ENCODE measurements around the gene RNF145.
"Not testable (repeated sequence)": the region's sequence is repeated elsewhere in the genome, so short reads cannot be mapped to it uniquely, and the experiment has no call there.

Gene RNF145

DNA sequence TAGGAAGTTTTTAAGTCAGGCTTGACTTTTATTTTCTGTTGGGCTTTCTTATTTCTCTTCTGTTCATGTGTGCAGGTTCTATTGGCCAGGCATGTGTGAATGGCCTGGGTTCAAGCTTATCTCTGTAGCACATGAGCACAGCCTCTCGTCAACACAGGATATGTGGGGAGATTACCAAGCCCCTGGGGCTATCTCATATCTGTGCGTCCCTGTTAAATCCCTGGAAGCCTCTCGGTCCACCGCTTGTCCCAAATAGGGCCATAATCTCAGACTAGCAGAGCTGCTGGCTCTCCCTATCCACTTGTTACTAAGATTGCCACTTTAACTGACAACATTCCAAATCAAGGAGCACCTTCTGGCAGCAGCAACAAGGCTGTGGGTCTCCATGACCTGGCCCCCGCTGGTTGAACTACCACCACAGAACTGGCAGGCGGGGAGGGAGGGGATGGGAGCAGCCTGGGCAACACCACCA is 81.2 kb downstream of the RNF145 start:
- Histone ChIP-seq H3K36me3 (no peaks in the 10 kb centered on the region), H3K4me3 (no peak overlapping the region), H3K4me1 (peaks cover 14% of the 10 kb centered on the region), H4K20me1 (no peaks in the 10 kb centered on the region), H3K27ac (no peak overlapping the region), H3K9ac (no peak overlapping the region), H3K9me3 (peaks cover 33% of the 10 kb centered on the region), H3K4me2 (no peak overlapping the region), H3K27me3 (no peaks in the 10 kb centered on the region)
- no peak for TF ChIP-seq Cebpa-rat (IDR thresholded peaks at IDR 0.05)

- Histone ChIP-seq H4K20me1 (no peaks in the 10 kb centered on the region), H3K4me2 (no peak overlapping the region), H3K27ac (no peak overlapping the region), H3K4me3 (no peak overlapping the region), H3K9ac (no peak overlapping the region), H3K4me1 (peaks cover 14% of the 10 kb centered on the region), H3K36me3 (no peaks in the 10 kb centered on the region), H3K27me3 (no peaks in the 10 kb centered on the region), H3K9me3 (peaks cover 45% of the 10 kb centered on the region)
- no peak for TF ChIP-seq Cebpa-rat (IDR thresholded peaks at IDR 0.05)
Observed at GRCh38 chr5:159123700-159124099, 85.7 kb downstream of the RNF145 start.

GRCh38 chr5:159123189-159123588 is 86.2 kb downstream of the RNF145 start:
- Histone ChIP-seq H3K4me1 (peaks cover 14% of the 10 kb centered on the region), H3K4me2 (no peak overlapping the region), H4K20me1 (no peaks in the 10 kb centered on the region), H3K36me3 (no peaks in the 10 kb centered on the region), H3K9ac (no peak overlapping the region), H3K27me3 (no peaks in the 10 kb centered on the region), H3K9me3 (peaks cover 45% of the 10 kb centered on the region), H3K27ac (no peak overlapping the region), H3K4me3 (no peak overlapping the region)
- TF ChIP-seq Cebpa-rat (IDR thresholded peaks at IDR 0.05) = no peak

- peaks cover 25% of the 10 kb centered on the region for H3K9me3 ChIP-seq
- peak overlapping the region; percentile 68 for H3K4me2 ChIP-seq
- peaks cover 14% of the 10 kb centered on the region for H3K4me1 ChIP-seq
- peak overlapping the region; percentile 37; the same call in 1 of the 2 replicates for H3K4me3 ChIP-seq
- no peak for TF ChIP-seq Cebpa-rat (IDR thresholded peaks at IDR 0.05)
- no peaks in the 10 kb centered on the region for H3K27me3 ChIP-seq
- H3K27ac ChIP-seq = peak overlapping the region; percentile 63
- no peaks in the 10 kb centered on the region for H3K36me3 ChIP-seq
- H4K20me1 ChIP-seq = no peaks in the 10 kb centered on the region
- 0 out of 2 replicates have a peak overlapping the region, but pooled peaks have one; percentile 53 for H3K9ac ChIP-seq
Observed at GRCh38 chr5:159121061-159121460, 88.3 kb downstream of the RNF145 start.

DNA sequence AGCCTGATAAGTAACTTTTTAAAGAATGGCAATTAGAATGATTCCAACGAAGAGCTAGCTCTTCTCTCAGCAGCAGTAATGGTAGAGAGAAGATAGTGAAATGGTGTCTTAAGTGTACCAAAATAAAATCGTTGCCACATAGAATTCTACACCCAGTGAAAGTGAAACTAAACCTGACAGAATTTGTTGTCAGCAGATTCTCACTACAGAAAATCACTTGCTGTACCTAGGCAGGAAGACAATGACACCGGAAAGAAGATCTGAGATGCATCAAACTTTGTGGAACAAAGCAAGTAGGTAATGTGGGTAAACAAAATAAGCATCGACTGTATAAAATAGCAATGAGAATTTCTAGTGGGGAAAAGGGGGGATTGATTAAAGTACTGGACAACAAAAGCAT is 88.9 kb downstream of the RNF145 start:
- Histone ChIP-seq H3K9ac (peak overlapping the region; percentile 53; the same call in 1 of the 2 replicates), H3K4me2 (peak overlapping the region; percentile 68), H3K27me3 (no peaks in the 10 kb centered on the region), H4K20me1 (no peaks in the 10 kb centered on the region), H3K27ac (peak overlapping the region; percentile 63), H3K9me3 (peaks cover 19% of the 10 kb centered on the region), H3K36me3 (no peaks in the 10 kb centered on the region), H3K4me1 (peaks cover 14% of the 10 kb centered on the region), H3K4me3 (peak overlapping the region; percentile 37)
- TF ChIP-seq Cebpa-rat (IDR thresholded peaks at IDR 0.05) = no peak

DNA sequence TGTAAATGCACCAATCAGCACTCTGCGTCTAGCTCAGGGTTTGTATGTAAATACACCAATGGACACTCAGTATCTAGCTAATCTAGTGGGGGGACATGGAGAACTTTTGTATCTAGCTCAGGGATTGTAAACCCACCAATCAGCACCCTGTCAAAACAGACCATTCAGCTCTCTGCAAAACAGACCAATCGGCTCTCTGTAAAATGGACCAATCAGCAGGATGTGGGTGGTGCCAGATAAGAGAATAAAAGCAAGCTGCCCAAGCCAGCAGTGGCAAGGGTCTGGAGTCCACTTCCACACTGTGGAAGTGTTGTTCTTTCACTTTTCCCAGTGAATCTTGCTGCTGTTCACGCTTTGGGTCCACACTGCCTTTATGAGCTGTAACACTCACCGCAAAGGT is 89.5 kb downstream of the RNF145 start:
- not testable (repeated sequence) for H4K20me1 ChIP-seq, H3K4me3 ChIP-seq, H3K27me3 ChIP-seq, H3K9ac ChIP-seq, H3K36me3 ChIP-seq
- Histone ChIP-seq H3K4me1 (peaks cover 14% of the 10 kb centered on the region), H3K9me3 (peaks cover 18% of the 10 kb centered on the region), H3K27ac (peak overlapping the region; percentile 63), H3K4me2 (peak overlapping the region; percentile 68)

DNA sequence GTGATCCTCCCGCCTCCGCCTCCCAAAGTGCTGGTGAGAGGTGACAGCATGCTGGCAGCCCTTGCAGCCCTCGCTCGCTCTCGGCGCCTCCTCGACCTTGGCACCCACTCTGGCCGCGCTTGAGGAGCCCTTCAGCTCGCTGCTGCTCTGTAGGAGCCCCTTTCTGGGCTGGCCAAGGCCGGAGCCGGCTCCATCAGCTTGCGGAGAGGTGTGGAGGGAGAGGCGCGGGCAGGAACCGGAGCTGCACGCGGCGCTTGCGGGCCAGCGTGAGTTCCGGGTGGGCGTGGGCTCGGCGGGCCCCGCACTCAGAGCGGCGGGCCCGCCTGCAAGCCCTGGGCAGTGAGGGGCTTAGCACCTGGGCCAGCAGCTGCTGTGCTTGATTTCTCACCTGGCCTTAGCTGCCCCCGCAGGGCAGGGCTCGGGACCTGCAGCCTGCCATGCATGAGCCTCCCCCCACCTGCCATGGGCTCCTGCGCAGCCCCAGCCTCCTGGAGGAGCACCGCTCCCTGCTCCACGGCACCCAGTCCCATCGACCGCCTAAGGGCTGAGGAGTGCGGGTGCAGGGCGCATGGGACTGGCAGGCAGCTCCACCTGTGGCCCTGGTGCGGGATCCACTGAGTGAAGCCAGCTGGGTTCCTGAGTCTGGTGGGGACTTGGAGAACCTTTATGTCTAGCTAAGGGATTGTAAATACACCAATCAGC is 90.2 kb downstream of the RNF145 start:
- not testable (repeated sequence) for H4K20me1 ChIP-seq, H3K27ac ChIP-seq, H3K4me2 ChIP-seq, H3K27me3 ChIP-seq, H3K9ac ChIP-seq, H3K4me3 ChIP-seq, H3K36me3 ChIP-seq
- Histone ChIP-seq H3K9me3 (peaks cover 17% of the 10 kb centered on the region), H3K4me1 (peaks cover 14% of the 10 kb centered on the region)

DNA sequence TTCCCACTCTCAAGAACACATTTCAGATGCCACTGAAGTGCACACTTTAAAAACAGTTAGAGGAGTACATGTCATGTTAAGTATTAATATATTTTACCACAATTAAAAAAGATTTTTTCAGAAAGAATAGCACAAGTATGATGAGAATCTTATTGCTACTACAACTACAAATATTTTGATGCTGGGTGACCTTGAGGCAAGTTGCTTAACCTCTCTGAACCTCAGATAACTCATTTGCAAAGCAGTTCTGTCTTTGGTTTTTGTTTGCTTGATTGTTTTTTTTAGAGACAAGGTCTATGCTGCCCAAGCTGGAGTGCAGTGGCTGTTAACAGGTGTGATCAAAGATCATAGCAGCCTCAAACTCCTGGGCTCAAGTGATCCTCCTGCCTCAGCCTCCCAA is 95.9 kb downstream of the RNF145 start:
- no peaks in the 10 kb centered on the region for H3K9me3 ChIP-seq
- no peak overlapping the region for H3K4me2 ChIP-seq

DNA sequence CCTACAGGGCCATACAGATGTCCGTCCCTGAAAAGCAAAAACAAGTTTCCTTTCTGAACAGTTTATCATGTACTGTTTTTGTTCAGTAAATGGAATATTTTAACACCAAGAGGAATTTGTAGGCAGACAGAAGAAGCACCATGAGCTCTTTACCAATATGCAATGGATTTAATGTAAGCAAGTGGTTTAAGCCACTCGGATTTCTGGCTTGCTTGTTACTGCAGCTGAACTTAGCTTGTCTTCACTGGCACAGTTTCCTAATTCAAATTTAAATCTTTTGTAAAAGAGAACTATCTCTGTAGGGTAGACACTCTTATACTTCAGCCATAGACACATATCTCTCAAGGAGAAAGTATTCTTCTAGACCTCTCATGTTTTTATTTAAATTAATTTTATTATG is 96.9 kb downstream of the RNF145 start:
- H3K9me3 ChIP-seq = no peaks in the 10 kb centered on the region
- no peaks in the 10 kb centered on the region for H3K36me3 ChIP-seq
- TF ChIP-seq Cebpa-rat (IDR thresholded peaks at IDR 0.05) = no peak
- H3K27me3 ChIP-seq = no peaks in the 10 kb centered on the region
- H4K20me1 ChIP-seq = 0 out of 2 replicates have a peak, but pooled peaks cover under 1% of the 10 kb centered on the region
- H3K4me2 ChIP-seq = no peak overlapping the region
- H3K4me3 ChIP-seq = no peak overlapping the region
- H3K4me1 ChIP-seq = no peaks in the 10 kb centered on the region
- H3K27ac ChIP-seq = no peak overlapping the region
- no peak overlapping the region for H3K9ac ChIP-seq

More for the DNA sequence above, 95.9 kb downstream of the RNF145 start:
- Histone ChIP-seq H3K27me3 (no peaks in the 10 kb centered on the region), H3K27ac (no peak overlapping the region), H3K36me3 (no peaks in the 10 kb centered on the region), H3K4me1 (no peaks in the 10 kb centered on the region), H3K4me3 (no peak overlapping the region), H4K20me1 (no peaks in the 10 kb centered on the region), H3K9ac (no peak overlapping the region)
- TF ChIP-seq Cebpa-rat (IDR thresholded peaks at IDR 0.05) = no peak
